NB4 (cell line): ENCODE measurements around the gene PATJ.

Experiments used
- CTCF ChIP-seq: IDR thresholded peaks from one replicate; pipeline ENCODE4 v1.5.1; 2012; ENCODE audit warnings: low read depth, low read length
- MYC ChIP-seq: IDR thresholded peaks from 2 replicates; pipeline ENCODE4 v1.6.1; 2011; ENCODE audit warnings: low read depth, low read length
- POLR2A ChIP-seq: IDR thresholded peaks from 2 replicates; pipeline ENCODE4 v1.6.1; 2011; ENCODE audit warnings: mild to moderate bottlenecking; ENCODE audit not compliant: insufficient read length; ENCODE audit errors: extremely low read depth

- TF ChIP-seq CTCF (no peak), POLR2A (no peak), MYC (no peak)
These were observed 122.2 kb downstream of the PATJ start for GRCh38 chr1:61864489-61864888.
